Activated CD4-positive, alpha-beta T cell treated with anti-CD3 and anti-CD28 coated beads, Interleukin-10, Interleukin-2, amounts not matched to agents 100 ng/mL and 50 ng/mL, durations not matched to agents 16 hours and 8 hours (primary cell): ENCODE data around the gene RPTOR.
"Not testable (repeated sequence)": the region's sequence is repeated elsewhere in the genome, so short reads cannot be mapped to it uniquely, and the experiment has no call there.

Experiments
- DNase-seq: peaks from one replicate; pipeline ENCODE4 v3.0.0-alpha.2; 2020

The RPTOR gene

GRCh38 chr17:80874866-80875445 lies 330.3 kb downstream of the RPTOR start:
- no peak for DNase-seq

- DNase-seq = not testable (repeated sequence)
Measured at GRCh38 chr17:80875480-80875995, 330.9 kb downstream of the RPTOR start.

- DNase-seq = not testable (repeated sequence)
Measured at GRCh38 chr17:80876456-80876949, 331.9 kb downstream of the RPTOR start.

GRCh38 chr17:80876950-80877728 lies 332.5 kb downstream of the RPTOR start:
- DNase-seq = peak; percentile 96

- DNase-seq = no peak
Measured at GRCh38 chr17:80877729-80878303, 333.2 kb downstream of the RPTOR start.

- no peak for DNase-seq
Measured at GRCh38 chr17:80878876-80879722, 334.5 kb downstream of the RPTOR start.

GRCh38 chr17:80879723-80880647 lies 335.3 kb downstream of the RPTOR start:
- DNase-seq = no peak

GRCh38 chr17:80880648-80880985 lies 336.0 kb downstream of the RPTOR start:
- no peak for DNase-seq

GRCh38 chr17:80881306-80881705 lies 336.7 kb downstream of the RPTOR start:
- DNase-seq = no peak

GRCh38 chr17:80882323-80882722 lies 337.7 kb downstream of the RPTOR start:
- DNase-seq = no peak

- DNase-seq = no peak
Measured at GRCh38 chr17:80882926-80883685, 338.5 kb downstream of the RPTOR start.

- no peak for DNase-seq
Measured at GRCh38 chr17:80883831-80884735, 339.4 kb downstream of the RPTOR start.

- DNase-seq = no peak
Measured at GRCh38 chr17:80884811-80885210, 340.2 kb downstream of the RPTOR start.

GRCh38 chr17:80885947-80886582 lies 341.4 kb downstream of the RPTOR start:
- DNase-seq = no peak

- DNase-seq = no peak
Measured at GRCh38 chr17:80886641-80887573, 342.3 kb downstream of the RPTOR start.

GRCh38 chr17:80887639-80888175 lies 343.1 kb downstream of the RPTOR start:
- DNase-seq = no peak

GRCh38 chr17:80888276-80889160 lies 343.9 kb downstream of the RPTOR start:
- DNase-seq = no peak
